ENCODE data around the gene CACNA1S. TPM values are rescaled to one million over a fixed set of nuclear protein-coding genes. Genes with fewer than 3 reads are reported as not detected.

The CACNA1S gene
- total RNA-seq, 1 donor from 2014 or later = not detected

GRCh38 chr1:201126832-201127754, 14.9 kb upstream of the CACNA1S start, which contains the start of gene ASCL5:
Gene ASCL5 (minus strand): TSS chr1:201127184. CDS start chr1:201115372, 11,812 bp downstream.
- Histone ChIP-seq H3K4me2 (ENCODE audit: low read length) (peak within 1 kb of the TSS; percentile 41), H3K9ac (ENCODE audit: low read length) (no peak within 1 kb of the TSS), H3K4me1 (ENCODE audit: insufficient read depth, low read length) (peaks cover 8% of the 10 kb centered on the region), H3K4me3 (ENCODE audit: insufficient read depth, low read depth, low read length) (no peak within 1 kb of the TSS), H3K27ac (ENCODE audit: low read depth, low read length) (no peak within 1 kb of the TSS), H4K20me1 (ENCODE audit: insufficient read depth, low read length) (no peaks in the 10 kb centered on the region), H3K79me2 (ENCODE audit: insufficient read depth, low read length) (no peaks in the 10 kb centered on the region), H3K9me3 (ENCODE audit: insufficient read depth, low read depth, low read length) (no peaks in the 10 kb centered on the region), H2AFZ (ENCODE audit: low read depth, low read length) (no peak within 1 kb of the TSS), H3K27me3 (ENCODE audit: insufficient read depth, low read length) (peaks cover 33% of the 10 kb centered on the region), H3K36me3 (ENCODE audit: insufficient read depth, low read length) (no peaks in the 10 kb centered on the region)
- Mint-ChIP-seq H3K4me3 (ENCODE audit: unreplicated experiment) (no peak within 1 kb of the TSS), H3K9me3 (ENCODE audit: unreplicated experiment) (peaks cover 3% of the 10 kb centered on the region), H3K27ac (ENCODE audit: unreplicated experiment) (no peak within 1 kb of the TSS), H3K27me3 (ENCODE audit: low read depth, unreplicated experiment) (peaks cover 36% of the 10 kb centered on the region), H3K4me1 (ENCODE audit: low read depth, unreplicated experiment) (peaks cover 11% of the 10 kb centered on the region), H3K36me3 (ENCODE audit: low read depth, unreplicated experiment) (no peaks in the 10 kb centered on the region)
- no peak for FAIRE-seq
- DNase-seq (ENCODE audit: low read depth) = peak; percentile 23
- TF ChIP-seq CTCF (IDR thresholded peaks at IDR 0.05; ENCODE audit: insufficient read depth, low read depth, low read length) (no peak), EZH2 (IDR thresholded peaks at IDR 0.05; ENCODE audit: insufficient read depth, low read length) (no peak)

- Histone ChIP-seq H3K27ac (ENCODE audit: low read depth, low read length) (no peak overlapping the region), H3K4me2 (ENCODE audit: low read length) (peak overlapping the region; percentile 41), H3K9me3 (ENCODE audit: insufficient read depth, low read depth, low read length) (no peaks in the 10 kb centered on the region), H3K36me3 (ENCODE audit: insufficient read depth, low read length) (no peaks in the 10 kb centered on the region), H2AFZ (ENCODE audit: low read depth, low read length) (no peak overlapping the region), H4K20me1 (ENCODE audit: insufficient read depth, low read length) (no peaks in the 10 kb centered on the region), H3K4me3 (ENCODE audit: insufficient read depth, low read depth, low read length) (no peak overlapping the region), H3K9ac (ENCODE audit: low read length) (no peak overlapping the region), H3K79me2 (ENCODE audit: insufficient read depth, low read length) (no peaks in the 10 kb centered on the region), H3K27me3 (ENCODE audit: insufficient read depth, low read length) (peaks cover 33% of the 10 kb centered on the region), H3K4me1 (ENCODE audit: insufficient read depth, low read length) (peaks cover 8% of the 10 kb centered on the region)
- no peak for FAIRE-seq
- peaks cover 42% of the 10 kb centered on the region for H3K27me3 Mint-ChIP-seq (ENCODE audit: low read depth, unreplicated experiment)
- H3K9me3 Mint-ChIP-seq (ENCODE audit: unreplicated experiment) = peaks cover 3% of the 10 kb centered on the region
- DNase-seq (ENCODE audit: low read depth) = no peak
- H3K4me1 Mint-ChIP-seq (ENCODE audit: low read depth, unreplicated experiment) = peaks cover 11% of the 10 kb centered on the region
- H3K36me3 Mint-ChIP-seq (ENCODE audit: low read depth, unreplicated experiment) = no peaks in the 10 kb centered on the region
- no peak overlapping the region for H3K4me3 Mint-ChIP-seq (ENCODE audit: unreplicated experiment)
- TF ChIP-seq CTCF (IDR thresholded peaks at IDR 0.05; ENCODE audit: insufficient read depth, low read depth, low read length) = no peak
- no peak for TF ChIP-seq EZH2 (IDR thresholded peaks at IDR 0.05; ENCODE audit: insufficient read depth, low read length)
- no peak overlapping the region for H3K27ac Mint-ChIP-seq (ENCODE audit: unreplicated experiment)
Observed at GRCh38 chr1:201126463-201126831, 14.2 kb upstream of the CACNA1S start.

GRCh38 chr1:201125800-201126199, 13.6 kb upstream of the CACNA1S start:
- no peak overlapping the region for H2AFZ ChIP-seq (ENCODE audit: low read depth, low read length)
- Mint-ChIP-seq H3K27me3 (ENCODE audit: low read depth, unreplicated experiment) (peaks cover 48% of the 10 kb centered on the region), H3K4me1 (ENCODE audit: low read depth, unreplicated experiment) (peaks cover 11% of the 10 kb centered on the region), H3K36me3 (ENCODE audit: low read depth, unreplicated experiment) (no peaks in the 10 kb centered on the region), H3K9me3 (ENCODE audit: unreplicated experiment) (peaks cover 3% of the 10 kb centered on the region), H3K4me3 (ENCODE audit: unreplicated experiment) (no peak overlapping the region), H3K27ac (ENCODE audit: unreplicated experiment) (no peak overlapping the region)
- H3K36me3 ChIP-seq (ENCODE audit: insufficient read depth, low read length) = no peaks in the 10 kb centered on the region
- no peaks in the 10 kb centered on the region for H4K20me1 ChIP-seq (ENCODE audit: insufficient read depth, low read length)
- H3K4me1 ChIP-seq (ENCODE audit: insufficient read depth, low read length) = peaks cover 8% of the 10 kb centered on the region
- H3K79me2 ChIP-seq (ENCODE audit: insufficient read depth, low read length) = no peaks in the 10 kb centered on the region
- H3K9me3 ChIP-seq (ENCODE audit: insufficient read depth, low read depth, low read length) = no peaks in the 10 kb centered on the region
- FAIRE-seq (no peak), DNase-seq (ENCODE audit: low read depth) (no peak)
- H3K4me2 ChIP-seq (ENCODE audit: low read length) = no peak overlapping the region
- H3K9ac ChIP-seq (ENCODE audit: low read length) = no peak overlapping the region
- H3K4me3 ChIP-seq (ENCODE audit: insufficient read depth, low read depth, low read length) = no peak overlapping the region
- H3K27me3 ChIP-seq (ENCODE audit: insufficient read depth, low read length) = peaks cover 33% of the 10 kb centered on the region
- H3K27ac ChIP-seq (ENCODE audit: low read depth, low read length) = no peak overlapping the region
- TF ChIP-seq CTCF (IDR thresholded peaks at IDR 0.05; ENCODE audit: insufficient read depth, low read depth, low read length) (no peak), EZH2 (IDR thresholded peaks at IDR 0.05; ENCODE audit: insufficient read depth, low read length) (no peak)

Measured in astrocyte (in vitro differentiated cells and primary cell).